ENCODE data around the gene FAM204A.

DNA sequence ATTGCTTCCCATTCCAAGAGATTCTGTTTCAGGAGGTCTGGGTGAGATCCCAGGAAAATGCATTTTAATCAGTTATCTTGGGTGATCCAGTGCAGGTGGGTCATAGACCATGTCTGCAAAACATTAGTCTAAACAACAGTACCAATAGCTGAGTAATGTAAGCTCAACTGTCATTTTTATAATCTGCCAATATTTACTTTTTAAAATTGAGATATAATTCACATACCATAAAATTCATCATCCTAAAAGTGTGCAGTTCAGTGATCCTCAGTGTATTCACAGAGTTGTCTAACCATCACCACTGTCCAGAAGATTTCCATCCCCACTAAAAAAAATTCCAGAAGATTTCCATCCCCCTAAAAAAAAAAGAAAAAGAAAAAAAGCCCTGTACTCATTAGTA, 51.0 kb downstream of the FAM204A start:
- TF ChIP-seq, protein P1, sequence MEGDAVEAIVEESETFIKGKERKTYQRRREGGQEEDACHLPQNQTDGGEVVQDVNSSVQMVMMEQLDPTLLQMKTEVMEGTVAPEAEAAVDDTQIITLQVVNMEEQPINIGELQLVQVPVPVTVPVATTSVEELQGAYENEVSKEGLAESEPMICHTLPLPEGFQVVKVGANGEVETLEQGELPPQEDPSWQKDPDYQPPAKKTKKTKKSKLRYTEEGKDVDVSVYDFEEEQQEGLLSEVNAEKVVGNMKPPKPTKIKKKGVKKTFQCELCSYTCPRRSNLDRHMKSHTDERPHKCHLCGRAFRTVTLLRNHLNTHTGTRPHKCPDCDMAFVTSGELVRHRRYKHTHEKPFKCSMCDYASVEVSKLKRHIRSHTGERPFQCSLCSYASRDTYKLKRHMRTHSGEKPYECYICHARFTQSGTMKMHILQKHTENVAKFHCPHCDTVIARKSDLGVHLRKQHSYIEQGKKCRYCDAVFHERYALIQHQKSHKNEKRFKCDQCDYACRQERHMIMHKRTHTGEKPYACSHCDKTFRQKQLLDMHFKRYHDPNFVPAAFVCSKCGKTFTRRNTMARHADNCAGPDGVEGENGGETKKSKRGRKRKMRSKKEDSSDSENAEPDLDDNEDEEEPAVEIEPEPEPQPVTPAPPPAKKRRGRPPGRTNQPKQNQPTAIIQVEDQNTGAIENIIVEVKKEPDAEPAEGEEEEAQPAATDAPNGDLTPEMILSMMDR (IDR thresholded peaks at IDR 0.05; ENCODE audit: insufficient read depth, low read depth, low read length) = no peak
- no peak for TF ChIP-seq EZH2 (IDR thresholded peaks at IDR 0.05; ENCODE audit: insufficient read depth, low read length)

Data from astrocyte (in vitro differentiated cells and primary cell).